DMS53 (cell line): Measurements from ENCODE around the gene FIGN.

Experiments
- DNase-seq: peaks from one replicate; lab custom pipeline; 2025; lab: John Stamatoyannopoulos, UW

The FIGN gene

DNA sequence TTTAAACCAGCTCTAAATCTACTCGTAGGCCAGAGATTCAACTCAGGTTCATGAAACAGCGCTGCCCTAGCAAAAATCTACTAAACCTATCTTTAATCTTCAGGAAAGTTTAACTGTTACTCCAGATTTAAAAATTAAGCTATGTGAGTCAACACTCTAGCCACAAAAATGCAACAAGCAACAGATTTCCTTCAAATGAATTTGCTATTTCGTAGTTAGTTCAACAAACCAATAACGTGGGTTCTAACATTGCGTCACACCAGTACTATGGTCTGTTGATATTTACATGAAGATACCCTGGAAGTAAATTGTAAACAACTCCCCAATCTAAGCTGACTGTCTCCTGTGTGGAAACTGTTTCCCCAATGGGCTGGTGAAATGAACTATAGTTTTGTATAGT, 71.2 kb downstream of the FIGN start:
- DNase-seq = no peak

DNA sequence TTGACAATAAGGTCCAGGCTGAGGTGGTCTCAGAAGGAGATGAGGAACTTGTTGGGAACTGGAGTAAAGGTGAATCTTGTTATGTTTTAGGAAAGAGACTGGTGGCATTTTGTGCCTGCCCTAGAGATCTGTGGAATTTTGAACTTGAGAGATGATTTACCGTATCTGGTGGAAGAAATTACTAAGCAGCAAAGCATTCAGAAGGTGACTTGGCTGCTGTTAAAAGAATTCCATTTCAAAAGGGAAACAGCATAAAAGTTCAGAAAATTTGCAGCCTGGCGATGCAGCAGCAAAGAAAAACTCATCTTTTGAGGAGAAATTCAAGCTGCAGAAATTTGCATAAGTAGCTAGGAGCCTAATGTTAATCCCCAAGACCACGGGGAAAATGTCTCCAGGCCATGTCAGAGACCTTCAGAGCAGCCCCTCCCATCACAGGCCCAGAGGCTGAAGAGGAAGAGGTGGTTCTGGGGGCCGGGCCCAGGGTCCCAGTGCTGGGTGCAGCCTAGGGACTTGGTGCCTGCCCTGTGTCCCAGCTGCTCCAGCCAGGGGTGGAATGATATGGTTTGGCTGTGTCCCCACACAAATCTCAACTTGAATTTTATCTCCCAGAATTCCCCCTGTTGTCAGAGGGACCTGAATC, 73.5 kb downstream of the FIGN start:
- no peak for DNase-seq

DNA sequence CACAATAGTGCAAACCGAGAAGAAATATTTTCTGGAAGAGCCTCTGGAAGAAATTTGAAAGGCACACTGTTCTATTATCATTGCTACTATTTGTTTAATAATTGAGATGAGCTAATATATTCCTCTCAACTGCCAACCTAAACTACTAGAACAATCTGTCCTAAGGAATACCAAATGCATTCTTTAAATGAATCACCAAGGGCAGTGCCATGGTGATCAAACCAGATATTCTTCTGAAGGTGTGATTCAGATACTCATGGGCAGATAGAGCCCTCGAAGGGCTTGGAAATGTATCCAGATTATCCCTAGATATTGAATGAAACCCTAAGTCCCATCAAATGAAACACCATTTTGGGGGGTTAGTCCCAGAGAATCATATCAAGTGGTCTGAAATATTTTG, 76.6 kb downstream of the FIGN start:
- no peak for DNase-seq

DNA sequence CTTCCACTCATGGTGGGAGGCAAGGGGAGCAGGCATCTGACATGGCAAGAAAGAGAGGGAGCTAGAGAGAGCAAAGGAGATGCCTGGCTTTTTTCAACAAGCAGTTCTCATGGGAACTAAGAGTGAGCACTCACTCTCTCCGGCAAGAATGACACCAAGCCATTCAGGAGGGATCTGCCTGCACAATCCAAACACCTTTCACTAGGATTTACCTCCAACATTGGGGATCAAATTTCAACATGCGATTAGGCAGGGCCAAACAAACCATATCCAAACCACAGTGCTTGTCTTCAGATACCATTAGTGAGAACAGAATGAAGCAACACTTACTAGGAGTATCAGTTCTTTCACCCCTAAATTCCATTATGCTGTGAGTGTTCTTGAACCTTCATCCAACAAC, 77.3 kb downstream of the FIGN start:
- DNase-seq = no peak

DNA sequence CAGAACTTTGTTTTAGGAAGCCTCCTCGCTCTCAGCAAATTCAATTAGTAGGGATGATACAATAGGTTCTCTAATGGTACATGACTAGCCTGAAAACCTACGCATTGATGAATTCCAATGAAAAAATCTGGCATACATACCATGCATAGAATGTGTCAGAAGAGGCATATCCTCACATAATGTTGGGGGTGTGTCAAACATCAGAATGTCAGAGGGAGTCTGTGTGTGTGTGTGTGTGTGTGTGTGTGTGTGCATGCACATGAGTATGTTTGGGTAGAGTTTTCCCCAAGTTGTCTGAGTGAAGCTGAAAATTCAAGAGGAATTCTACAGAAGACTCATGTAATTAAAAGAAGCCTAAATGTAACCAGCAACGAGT, 78.5 kb downstream of the FIGN start:
- no peak for DNase-seq

DNA sequence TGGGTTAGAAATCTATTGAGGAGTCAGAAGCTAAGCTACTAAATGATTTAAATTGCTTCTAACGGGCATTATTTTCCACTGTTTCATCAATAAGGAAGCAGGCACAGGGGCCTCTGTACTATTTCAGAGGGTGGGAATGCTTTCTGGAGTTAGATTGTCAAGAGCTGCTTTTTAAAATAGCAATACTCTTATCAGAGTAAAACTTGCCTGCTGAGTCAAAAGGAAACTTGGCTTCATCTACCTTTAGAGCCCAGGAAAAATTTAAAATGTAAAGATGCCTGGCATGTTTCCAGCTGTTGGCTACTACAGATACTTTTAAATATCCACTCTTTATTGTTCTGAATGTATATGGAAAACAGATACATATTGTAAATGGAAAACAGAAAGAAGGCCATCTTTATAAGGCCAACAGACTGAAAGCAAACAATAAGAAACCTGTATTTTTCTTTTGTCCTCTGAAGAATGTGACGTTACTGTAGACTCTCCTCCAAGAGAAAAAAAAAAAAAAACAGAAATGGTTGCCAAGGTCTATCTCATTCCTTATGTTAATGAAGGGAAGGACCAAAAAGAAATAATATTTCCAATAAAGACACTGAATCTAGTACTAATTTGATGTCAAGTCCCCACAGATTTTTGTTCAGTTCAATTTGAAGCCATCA, 79.1 kb downstream of the FIGN start:
- no peak for DNase-seq

DNA sequence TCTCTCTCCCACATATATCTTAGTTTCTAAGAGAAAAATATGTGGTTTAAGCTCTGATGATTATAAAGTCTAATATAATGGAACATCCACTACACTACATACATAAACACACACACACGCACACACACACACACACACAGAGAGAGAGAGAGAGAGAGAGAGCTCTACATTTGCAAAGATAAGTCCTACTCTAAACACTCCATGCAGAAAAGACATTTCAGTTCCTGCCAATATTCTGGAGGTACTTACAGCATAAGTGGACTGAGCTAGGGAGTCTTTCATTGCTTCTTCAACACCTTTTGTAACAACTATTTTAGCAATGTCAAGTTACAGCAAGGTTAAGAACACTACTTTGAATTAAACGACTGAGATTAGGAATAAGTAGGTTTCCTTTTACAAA, 80.1 kb downstream of the FIGN start:
- peak; percentile 25 for DNase-seq

DNA sequence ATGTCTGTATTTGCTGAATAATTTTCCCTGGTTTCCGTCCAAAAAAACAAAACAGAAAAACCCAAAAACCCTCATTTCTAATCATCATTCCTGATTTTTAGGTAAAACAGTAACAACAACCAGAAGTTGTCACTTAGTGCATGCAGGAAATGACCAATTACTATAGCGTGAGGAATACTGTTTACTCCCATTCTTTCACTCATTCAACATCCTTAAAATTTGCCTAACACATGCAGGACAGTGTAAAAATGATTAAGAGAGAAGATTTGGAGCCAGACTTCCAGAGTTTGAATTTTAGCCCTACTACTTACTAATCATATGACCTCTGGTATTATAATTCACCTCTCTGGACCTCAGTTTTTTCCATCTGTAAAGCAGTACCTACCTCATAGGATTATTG, 83.1 kb downstream of the FIGN start:
- no peak for DNase-seq

DNA sequence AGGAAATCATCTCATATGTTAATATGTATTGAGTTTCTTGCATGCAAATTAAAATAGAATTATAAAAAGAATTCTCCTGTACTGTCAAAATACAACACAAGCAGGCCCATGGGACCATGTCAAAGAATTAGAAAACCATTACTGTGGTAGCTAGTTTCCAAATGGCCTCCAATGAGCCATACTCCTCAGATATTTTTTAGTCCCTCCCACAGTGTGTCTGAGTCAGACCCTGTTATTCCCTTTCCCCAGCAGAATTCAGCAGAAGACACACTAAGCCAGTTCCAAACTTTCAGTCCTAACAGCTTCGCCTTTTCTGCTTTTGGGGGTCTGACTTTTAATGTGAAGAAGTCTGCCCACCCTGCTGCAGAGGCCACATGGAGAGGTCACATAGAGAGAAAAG, 86.7 kb downstream of the FIGN start:
- no peak for DNase-seq

DNA sequence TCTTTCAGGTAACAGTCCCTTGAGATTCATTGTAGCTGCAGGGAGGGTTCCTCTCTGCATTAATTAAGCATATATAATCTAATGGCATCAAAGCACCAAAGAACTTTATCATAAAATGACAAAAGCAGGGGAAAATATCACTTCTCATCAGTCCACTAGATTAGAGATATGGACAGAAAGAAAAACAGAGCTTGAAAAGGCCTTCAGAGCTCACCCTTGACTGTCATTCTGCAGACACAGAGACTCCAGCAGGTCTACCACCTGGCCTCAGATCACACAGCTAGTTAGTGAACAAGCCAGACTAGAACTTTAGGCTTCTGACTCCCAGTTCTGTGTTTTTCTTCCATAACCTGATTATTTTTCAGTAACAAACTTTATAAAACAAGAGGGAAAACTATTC, 88.5 kb downstream of the FIGN start:
- no peak for DNase-seq

DNA sequence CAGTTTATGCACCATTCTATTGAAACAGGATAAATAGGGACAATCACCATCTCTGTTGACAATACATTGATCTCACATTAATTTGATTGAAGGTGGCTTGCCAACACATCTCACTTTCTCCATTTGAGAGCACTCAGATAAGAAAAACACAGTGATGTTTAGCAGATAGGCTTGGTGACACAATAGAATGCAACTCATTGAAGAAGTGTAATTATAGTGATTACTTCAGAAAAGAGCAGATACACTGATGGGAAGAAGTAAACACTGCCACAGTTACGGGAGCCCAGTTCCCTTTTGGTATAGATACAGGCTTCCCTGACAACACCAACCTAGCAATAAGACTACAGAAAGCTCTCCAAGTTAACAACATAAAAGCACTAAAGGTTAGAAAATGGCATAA, 89.1 kb downstream of the FIGN start:
- DNase-seq = no peak

DNA sequence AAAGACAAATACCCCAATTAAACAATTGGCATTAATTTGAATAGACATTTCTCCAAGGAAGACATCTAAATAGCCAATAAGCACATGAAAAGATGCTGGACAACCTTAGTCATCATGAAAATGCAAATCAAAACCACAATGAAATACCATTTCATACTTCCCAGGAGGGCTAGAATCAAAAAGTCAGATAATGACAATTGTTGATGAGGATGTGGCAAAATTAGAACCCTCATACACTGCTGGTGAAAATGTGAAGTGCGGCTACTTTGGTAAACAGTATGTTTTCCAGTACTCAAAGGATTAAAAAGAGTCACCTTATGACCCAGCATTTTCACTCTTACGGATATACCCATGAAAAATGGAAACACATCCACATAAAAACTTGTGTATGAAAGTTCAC, 91.6 kb downstream of the FIGN start:
- DNase-seq = peak; percentile 7

DNA sequence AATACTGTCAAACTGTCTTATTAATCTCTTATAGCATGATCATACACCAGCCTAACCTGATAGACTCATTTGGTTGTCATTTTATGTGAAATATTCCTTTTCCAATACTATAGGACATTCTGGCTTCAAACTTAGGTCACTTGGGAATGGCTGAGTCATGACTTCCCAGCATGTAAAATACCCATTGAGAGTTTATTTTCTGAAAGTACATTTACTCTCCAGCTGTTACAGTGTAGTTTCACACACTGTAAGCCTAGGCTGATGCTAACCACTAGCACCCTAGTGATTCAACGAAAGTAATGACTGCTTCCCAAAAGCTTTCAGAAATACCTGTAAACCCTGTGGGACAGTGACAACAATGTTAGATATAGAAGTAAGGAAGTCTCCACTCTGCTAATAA, 93.8 kb downstream of the FIGN start:
- no peak for DNase-seq

DNA sequence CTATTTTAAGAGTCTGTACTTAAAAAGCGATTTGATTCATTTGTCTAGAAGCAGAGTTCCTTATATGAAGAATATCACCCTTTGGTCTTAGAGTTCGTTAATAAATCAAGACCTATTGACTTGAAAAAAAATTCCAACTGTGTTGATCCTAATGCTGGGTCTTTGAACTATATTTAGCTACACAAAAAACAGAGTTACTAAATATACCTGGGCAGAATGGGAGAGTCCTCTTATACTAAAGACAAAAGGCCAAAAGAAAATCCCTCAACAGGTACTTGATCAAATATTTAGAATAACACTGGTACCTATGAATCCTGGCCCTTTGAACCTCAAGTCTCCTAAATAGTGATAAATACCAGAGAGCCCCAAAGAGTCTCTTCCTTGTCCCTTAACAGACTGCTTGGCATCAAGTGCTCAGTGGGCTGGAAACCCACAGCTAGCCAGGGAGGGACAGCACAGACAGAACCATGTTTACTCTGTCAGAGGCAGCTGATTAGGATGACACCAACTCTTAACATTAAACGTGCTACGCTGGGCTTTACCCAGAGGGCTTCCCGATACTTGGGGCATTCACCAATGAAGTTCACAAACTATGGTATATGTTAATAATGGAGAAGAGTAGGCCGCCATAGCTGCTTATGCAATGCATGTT, 95.1 kb downstream of the FIGN start:
- no peak for DNase-seq

DNA sequence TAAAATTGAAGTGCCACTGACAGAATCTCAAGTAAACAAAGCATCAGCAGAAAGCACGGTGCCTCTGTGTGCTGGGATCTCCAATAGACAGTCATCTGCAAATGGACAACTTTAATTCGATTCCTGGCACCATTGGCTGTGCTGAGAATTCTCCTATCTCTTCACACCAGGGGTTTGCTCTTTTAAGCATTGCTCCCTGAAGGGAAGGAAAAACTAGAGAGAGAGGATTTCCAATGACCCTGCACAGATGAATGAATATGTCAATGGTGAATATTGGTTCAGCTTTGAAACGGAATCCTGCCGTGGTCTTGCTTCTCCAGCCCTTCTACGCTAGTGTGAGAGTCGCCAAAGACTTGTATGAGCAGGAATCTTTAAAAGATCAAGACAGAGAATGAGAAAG, 97.9 kb downstream of the FIGN start:
- no peak for DNase-seq

DNA sequence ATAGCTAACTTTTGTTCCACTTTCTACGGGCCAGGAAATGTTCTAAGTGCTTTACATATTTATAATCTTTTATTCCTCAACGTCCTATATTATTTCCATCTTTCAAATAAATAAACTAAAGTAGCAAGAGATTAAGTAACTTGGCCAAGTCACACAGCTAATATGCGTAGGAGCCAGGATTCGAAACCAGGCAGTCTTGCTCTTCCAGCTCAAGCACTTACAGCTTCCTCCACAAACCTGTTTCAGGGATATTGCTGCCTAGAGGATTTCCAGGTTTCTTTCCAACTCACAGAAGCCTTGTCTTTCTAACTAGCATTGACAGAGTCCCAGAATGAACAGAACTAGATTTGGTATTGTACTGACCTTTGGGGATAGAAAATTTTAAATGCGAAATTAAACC, 102.5 kb downstream of the FIGN start:
- DNase-seq = no peak

DNA sequence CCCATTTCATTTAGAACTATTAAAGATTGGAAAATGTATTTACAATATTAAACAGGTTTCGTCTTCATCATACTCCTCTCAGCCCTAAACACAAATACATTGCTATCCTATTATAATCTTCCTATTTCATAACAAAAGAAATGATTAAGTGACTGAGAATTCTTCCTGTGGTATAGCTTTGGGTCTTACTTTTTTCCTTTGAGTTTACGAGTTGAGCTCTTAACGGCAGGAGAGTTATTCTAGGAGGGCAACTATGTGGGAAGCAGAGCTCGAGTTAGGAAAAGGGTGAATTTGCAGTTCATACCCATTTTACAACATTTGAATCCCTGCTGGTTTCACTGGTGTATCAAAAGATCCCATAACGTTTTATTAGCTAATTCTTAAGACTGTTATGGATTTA, 105.0 kb downstream of the FIGN start:
- no peak for DNase-seq

DNA sequence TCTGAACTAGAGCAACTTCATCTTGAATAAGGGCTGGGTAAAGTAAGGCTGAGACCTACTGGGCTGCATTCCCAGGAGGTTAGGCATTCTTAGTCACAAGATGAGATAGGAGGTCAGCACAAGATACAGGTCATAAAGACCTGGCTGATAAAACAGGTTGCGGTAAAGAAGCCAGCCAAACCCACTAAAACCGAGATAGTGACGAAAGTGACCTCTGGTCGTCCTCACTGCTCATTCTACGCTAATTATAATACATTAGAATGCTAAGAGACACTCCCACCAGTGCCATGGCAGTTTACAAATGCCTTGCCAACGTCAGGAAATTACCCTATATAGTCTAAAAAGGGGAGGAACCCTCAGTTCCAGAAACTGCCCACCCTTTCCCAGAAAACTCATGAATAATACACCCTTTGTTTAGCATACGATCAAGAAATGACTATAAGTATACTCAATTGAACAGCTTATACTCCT, 109.1 kb downstream of the FIGN start:
- DNase-seq = no peak

DNA sequence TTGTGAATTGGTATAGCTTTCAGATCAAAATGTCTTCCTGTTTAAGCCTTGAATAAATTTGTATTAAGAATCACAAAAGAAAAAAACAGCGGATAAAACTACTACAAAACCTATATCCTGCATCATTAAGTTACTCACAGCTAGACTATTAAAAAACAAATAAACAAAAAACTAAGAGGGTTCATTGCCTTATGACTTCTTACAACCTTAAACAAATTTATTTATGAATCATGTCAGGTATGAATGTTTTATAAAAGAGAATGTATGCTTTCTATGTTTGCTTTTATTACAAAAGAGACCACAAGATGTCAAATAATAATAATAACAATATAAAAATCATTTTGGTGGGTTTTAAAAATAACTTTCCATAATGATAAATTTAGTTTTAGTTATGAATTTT, 109.6 kb downstream of the FIGN start:
- DNase-seq = no peak

DNA sequence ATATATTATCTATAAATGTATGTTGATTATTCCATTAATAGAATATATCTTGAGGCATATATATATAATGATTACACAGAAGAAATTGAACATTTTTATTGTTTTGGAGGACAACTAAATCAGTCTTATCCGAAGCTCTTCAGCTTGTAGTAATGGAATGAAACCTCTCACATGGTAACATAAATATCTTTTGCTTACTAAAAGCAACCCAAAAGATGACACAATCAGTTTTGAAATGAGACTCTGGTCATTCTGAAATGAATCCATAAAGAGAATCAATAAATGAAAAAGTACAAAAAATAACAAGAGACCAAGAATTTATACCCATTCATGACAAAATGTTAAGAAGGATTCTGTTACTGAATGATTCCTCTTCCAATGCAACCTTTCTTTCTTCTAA, 110.2 kb downstream of the FIGN start:
- no peak for DNase-seq

DNA sequence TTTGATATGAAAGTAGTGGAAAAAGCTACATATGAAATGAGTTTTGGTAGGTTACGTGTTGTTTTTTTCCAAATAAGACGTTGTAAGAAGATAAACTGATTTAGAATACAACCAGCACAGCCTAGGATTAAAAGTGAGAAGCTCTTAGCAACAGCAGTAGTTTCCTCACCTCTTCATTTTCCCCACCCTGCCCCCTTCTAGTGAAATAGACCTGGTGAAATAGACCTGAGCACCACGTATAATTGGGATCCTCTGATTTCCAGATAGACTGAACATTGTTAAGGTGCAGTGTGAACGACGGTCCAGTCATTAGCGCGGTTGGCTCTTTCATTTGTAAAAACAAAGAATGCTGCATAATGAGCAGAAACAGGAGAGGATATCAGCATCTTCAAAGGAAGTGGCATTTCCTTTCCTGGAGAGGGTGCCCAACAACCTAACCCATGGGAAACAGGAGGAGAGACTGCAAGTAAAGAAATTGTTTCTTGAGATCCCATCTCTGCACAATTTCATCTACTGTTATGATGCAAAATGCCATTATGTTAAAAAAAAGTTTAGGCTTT, 114.3 kb downstream of the FIGN start:
- DNase-seq = no peak

DNA sequence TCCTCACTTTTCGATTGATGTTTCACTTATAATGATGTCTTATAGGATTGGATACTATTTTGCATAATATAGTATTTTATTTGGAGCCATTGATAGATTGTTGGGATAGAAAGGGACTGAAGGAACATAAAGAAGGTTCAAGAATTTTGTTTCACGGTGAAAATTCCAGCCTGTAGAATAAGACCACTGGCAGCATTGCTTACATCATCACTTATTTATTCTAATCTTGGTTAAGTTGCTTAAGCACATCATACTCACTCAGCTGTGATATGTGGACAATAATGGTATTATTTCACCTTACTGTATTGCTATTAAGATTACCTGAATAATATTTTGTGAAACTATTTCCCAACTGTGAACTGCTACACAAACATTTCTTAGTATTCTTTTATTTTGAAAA, 118.3 kb downstream of the FIGN start:
- no peak for DNase-seq

DNA sequence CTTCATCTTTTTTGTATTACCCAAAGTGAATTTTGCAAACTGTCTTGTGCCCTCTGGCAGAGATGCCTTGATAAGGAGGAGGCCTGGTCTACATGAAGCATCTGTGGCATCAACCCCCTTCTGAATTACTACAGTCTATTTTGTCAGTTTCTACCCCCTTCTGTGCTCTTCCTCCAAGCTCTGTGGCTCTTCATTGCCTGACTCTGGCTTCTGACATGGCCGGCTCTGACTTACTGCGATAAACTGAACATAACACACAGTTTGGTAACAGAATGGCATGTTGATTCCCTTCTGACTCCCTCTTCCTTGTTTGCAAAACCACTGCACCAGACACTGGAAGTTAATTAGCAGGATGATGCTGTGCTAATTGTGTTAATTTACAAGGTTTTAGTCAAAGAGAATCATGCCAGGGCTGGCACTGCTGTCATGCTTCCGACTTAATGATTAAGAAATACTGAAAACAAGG, 122.5 kb downstream of the FIGN start:
- no peak for DNase-seq
